PC-3 (cell line): ENCODE results near the gene KLHL2.

ENCODE experiments used
- CTCF ChIP-seq: fragments of 300-600 bp; sonication (generic); conservative IDR thresholded peaks from 2 replicates; pipeline ENCODE4 v1.5.1; 2017; ENCODE audit warnings: antibody characterized with exemption, low read depth, mild to moderate bottlenecking, low read length
- EZH2 ChIP-seq: fragments of 300-600 bp; sonication (generic); IDR thresholded peaks from one replicate; pipeline ENCODE4 v1.6.1; 2017; ENCODE audit warnings: antibody characterized with exemption, mild to moderate bottlenecking, low read length; ENCODE audit not compliant: unreplicated experiment

GRCh38 chr4:165336743-165337142 lies 129.4 kb downstream of the KLHL2 start:
- no peak for TF ChIP-seq CTCF
- TF ChIP-seq EZH2 = no peak
